ENCODE data around the gene PPFIBP2. TPM values are rescaled to one million over a fixed set of nuclear protein-coding genes. Genes with fewer than 3 reads are reported as not detected.

Gene PPFIBP2
- total RNA-seq, 4 donors from 2014 or later, result 8.0 to 26.5 (median 11.3) TPM

DNA sequence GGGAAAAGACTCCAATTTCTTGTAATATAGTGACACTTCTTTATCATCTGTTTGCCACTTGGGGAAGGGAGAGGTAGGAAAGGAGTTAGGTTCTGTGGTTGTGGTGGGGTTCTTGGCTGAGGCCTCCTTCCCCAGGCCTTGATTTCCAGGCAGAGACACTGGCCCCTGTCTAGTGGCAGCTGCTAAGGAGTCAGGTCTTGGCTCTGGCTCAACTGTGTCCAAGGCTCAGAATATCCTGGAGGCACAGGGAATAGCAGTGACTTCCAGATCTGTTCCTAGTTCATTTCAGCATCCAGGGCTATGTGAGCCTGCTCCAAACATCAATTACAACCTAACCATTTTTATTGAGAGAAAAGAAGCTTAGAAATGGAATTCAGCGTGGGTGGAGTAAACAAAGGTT is 29.5 kb downstream of the PPFIBP2 start:
- no peak for ATAC-seq
- WGBS, 2 donors (ENCODE audit: low coverage in 1 of 2), result 88 to 100% methylated on average over 1 of the region's 1 CpG

GRCh38 chr11:7544021-7544420 is 30.2 kb downstream of the PPFIBP2 start:
- Histone ChIP-seq H3K4me1 (no peaks in the 10 kb centered on the region), H3K9me3 (no peaks in the 10 kb centered on the region), H3K27me3 (no peaks in the 10 kb centered on the region), H3K27ac (no peak overlapping the region), H3K4me3 (no peak overlapping the region), H3K36me3 (no peaks in the 10 kb centered on the region)
- TF ChIP-seq POLR2AphosphoS5 (IDR thresholded peaks at IDR 0.05), result no peak
- TF ChIP-seq EP300 (IDR thresholded peaks at IDR 0.05), result no peak
- no peak for TF ChIP-seq CTCF (IDR thresholded peaks at IDR 0.05)
- TF ChIP-seq POLR2A (IDR thresholded peaks at IDR 0.05), result no peak
- ATAC-seq, result no peak
- WGBS, 2 donors (ENCODE audit: low coverage in 1 of 2), result 86 to 90% methylated on average over 2 to 3 of the region's 3 CpGs

More for the DNA sequence above, 29.5 kb downstream of the PPFIBP2 start:
- no peaks in the 10 kb centered on the region for H3K36me3 ChIP-seq
- H3K27me3 ChIP-seq, result no peaks in the 10 kb centered on the region
- no peak overlapping the region for H3K4me3 ChIP-seq
- peaks cover 0 to 3% (median 0%) of the 10 kb centered on the region in 3 donors for H3K4me1 ChIP-seq
- TF ChIP-seq POLR2AphosphoS5 (IDR thresholded peaks at IDR 0.05) (no peak), EP300 (IDR thresholded peaks at IDR 0.05) (no peak), POLR2A (IDR thresholded peaks at IDR 0.05) (no peak), CTCF (IDR thresholded peaks at IDR 0.05) (no peak)
- no peaks in the 10 kb centered on the region for H3K9me3 ChIP-seq
- H3K27ac ChIP-seq, result no peak overlapping the region

GRCh38 chr11:7545611-7546010 is 31.8 kb downstream of the PPFIBP2 start:
- Histone ChIP-seq H3K4me1 (no peaks in the 10 kb centered on the region), H3K9me3 (no peaks in the 10 kb centered on the region), H3K4me3 (no peak overlapping the region), H3K27me3 (no peaks in the 10 kb centered on the region), H3K27ac (no peak overlapping the region), H3K36me3 (no peaks in the 10 kb centered on the region)
- ATAC-seq, result no peak
- WGBS, 2 donors (ENCODE audit: low coverage in 1 of 2), result 89 to 94% methylated on average over 3 to 4 of the region's 4 CpGs
- TF ChIP-seq EP300 (IDR thresholded peaks at IDR 0.05), result no peak

DNA sequence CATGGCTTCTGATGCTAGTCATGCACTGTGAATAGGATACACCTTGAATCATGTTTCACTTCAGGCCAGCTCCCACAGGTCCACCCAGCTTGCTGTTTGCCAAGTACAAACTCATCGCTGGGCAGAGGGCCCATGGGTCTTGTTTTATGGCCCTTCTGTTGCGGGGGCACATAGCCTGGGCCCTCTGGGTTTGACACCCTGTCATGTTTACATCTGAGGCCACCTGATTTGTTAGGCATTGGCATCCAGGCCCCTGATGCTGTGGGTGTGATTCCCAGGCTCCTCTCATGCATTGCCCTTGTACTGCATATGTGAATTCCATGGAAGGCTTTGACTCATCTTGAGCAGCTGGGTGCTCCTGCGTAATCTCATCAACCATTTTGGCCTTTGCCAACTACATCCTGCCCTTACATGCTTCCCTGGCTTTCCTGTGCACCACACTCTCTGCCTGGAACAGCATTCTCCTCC is 32.6 kb downstream of the PPFIBP2 start:
- H3K27ac ChIP-seq, result no peak overlapping the region
- no peaks in the 10 kb centered on the region for H3K27me3 ChIP-seq
- TF ChIP-seq EP300 (IDR thresholded peaks at IDR 0.05) (no peak), CTCF (IDR thresholded peaks at IDR 0.05) (no peak), POLR2A (IDR thresholded peaks at IDR 0.05) (no peak), POLR2AphosphoS5 (IDR thresholded peaks at IDR 0.05) (no peak)
- H3K9me3 ChIP-seq, result no peaks in the 10 kb centered on the region
- WGBS, 2 donors (ENCODE audit: low coverage in 1 of 2), result 88 to 97% methylated on average over 1 to 3 of the region's 3 CpGs
- H3K4me3 ChIP-seq, result no peak overlapping the region
- no peaks in the 10 kb centered on the region for H3K36me3 ChIP-seq
- ATAC-seq, result no peak
- H3K4me1 ChIP-seq, result no peaks in the 10 kb centered on the region

- Histone ChIP-seq H3K27ac (no peak overlapping the region), H3K4me1 (no peaks in the 10 kb centered on the region), H3K9me3 (no peaks in the 10 kb centered on the region), H3K4me3 (no peak overlapping the region), H3K36me3 (no peaks in the 10 kb centered on the region), H3K27me3 (no peaks in the 10 kb centered on the region)
- no peak for ATAC-seq
- WGBS, 2 donors (ENCODE audit: low coverage in 1 of 2), result 73 to 74% methylated on average over 4 of the region's 4 CpGs
- TF ChIP-seq EP300 (IDR thresholded peaks at IDR 0.05), result no peak
- no peak for TF ChIP-seq POLR2AphosphoS5 (IDR thresholded peaks at IDR 0.05)
- no peak for TF ChIP-seq POLR2A (IDR thresholded peaks at IDR 0.05)
- no peak for TF ChIP-seq CTCF (IDR thresholded peaks at IDR 0.05)
Measured at GRCh38 chr11:7547687-7548086, 33.9 kb downstream of the PPFIBP2 start.
